ENCODE results near the gene CHD1.

Gene CHD1

DNA sequence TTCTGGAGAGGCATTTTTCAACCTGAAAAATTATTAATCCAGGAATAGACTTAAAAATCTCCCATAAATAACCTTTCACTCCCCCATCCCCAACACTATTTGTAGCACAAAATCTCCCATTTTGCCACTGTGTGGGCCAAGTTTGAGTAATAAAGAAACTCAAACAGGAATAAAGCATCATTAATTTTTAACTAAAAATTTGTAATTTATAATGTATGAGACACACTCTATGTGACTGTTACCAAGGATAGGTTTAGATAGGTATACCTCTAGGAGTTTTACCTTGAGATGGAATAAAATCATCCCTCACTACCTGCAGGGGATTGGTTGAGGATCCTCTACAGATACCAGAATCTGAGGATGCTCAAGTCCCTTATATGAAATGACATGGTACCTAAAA is 30.1 kb downstream of the CHD1 start:
- TF ChIP-seq, protein P1, sequence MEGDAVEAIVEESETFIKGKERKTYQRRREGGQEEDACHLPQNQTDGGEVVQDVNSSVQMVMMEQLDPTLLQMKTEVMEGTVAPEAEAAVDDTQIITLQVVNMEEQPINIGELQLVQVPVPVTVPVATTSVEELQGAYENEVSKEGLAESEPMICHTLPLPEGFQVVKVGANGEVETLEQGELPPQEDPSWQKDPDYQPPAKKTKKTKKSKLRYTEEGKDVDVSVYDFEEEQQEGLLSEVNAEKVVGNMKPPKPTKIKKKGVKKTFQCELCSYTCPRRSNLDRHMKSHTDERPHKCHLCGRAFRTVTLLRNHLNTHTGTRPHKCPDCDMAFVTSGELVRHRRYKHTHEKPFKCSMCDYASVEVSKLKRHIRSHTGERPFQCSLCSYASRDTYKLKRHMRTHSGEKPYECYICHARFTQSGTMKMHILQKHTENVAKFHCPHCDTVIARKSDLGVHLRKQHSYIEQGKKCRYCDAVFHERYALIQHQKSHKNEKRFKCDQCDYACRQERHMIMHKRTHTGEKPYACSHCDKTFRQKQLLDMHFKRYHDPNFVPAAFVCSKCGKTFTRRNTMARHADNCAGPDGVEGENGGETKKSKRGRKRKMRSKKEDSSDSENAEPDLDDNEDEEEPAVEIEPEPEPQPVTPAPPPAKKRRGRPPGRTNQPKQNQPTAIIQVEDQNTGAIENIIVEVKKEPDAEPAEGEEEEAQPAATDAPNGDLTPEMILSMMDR (conservative IDR thresholded peaks at IDR 0.05; ENCODE audit: low read depth, low read length), result no peak
- no peak overlapping the region for H3K4me3 ChIP-seq (IDR thresholded peaks at IDR 0.05; ENCODE audit: insufficient read depth, low read depth, low read length)
- no peaks in the 10 kb centered on the region for H4K20me1 ChIP-seq (ENCODE audit: insufficient read depth)
- H3K9ac ChIP-seq, result no peak overlapping the region
- H3K4me2 ChIP-seq, result no peak overlapping the region
- H2AFZ ChIP-seq (ENCODE audit: low read depth), result no peak overlapping the region
- H3K4me1 ChIP-seq (ENCODE audit: low read depth, poor library complexity, severe bottlenecking), result peaks cover 8% of the 10 kb centered on the region
- H3K79me2 ChIP-seq (ENCODE audit: insufficient read depth, low read depth), result peaks cover 11% of the 10 kb centered on the region; the same call in 1 of the 2 replicates
- no peak overlapping the region for H3K27ac ChIP-seq
- H3K36me3 ChIP-seq (ENCODE audit: insufficient read depth), result peaks cover 14% of the 10 kb centered on the region; the same call in 1 of the 2 replicates
- H3K27me3 ChIP-seq (ENCODE audit: insufficient read depth, low read depth), result no peaks in the 10 kb centered on the region

DNA sequence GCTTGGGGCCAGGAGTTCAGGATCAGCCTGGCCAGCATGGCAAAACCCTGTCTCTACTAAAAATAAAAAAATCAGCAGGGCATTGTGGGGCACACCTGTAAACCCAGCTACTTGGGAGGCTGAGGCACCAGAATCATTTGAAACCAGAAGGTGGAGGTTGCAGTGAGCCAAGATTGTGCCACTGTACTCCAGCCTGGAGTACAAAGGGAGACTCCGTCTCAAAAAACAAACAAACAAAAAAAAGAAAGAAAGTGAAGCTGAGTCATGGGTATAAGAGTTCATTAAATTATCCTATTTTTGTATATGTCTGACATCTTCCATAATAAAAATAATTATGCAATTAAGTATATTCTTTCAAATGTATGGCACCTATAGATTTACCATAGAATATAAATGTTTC is 37.2 kb downstream of the CHD1 start:
- H2AFZ ChIP-seq (ENCODE audit: low read depth), result no peak overlapping the region
- H3K36me3 ChIP-seq (ENCODE audit: insufficient read depth), result peaks cover 32% of the 10 kb centered on the region
- no peaks in the 10 kb centered on the region for H3K79me2 ChIP-seq (ENCODE audit: insufficient read depth, low read depth)
- H3K4me3 ChIP-seq (IDR thresholded peaks at IDR 0.05; ENCODE audit: insufficient read depth, low read depth, low read length), result no peak overlapping the region
- no peak overlapping the region for H3K27ac ChIP-seq
- no peaks in the 10 kb centered on the region for H3K27me3 ChIP-seq (ENCODE audit: insufficient read depth, low read depth)
- TF ChIP-seq, protein P1 (conservative IDR thresholded peaks at IDR 0.05; ENCODE audit: low read depth, low read length), result no peak
- H3K4me2 ChIP-seq, result no peak overlapping the region
- H3K9ac ChIP-seq, result no peak overlapping the region
- H3K4me1 ChIP-seq (ENCODE audit: low read depth, poor library complexity, severe bottlenecking), result no peaks in the 10 kb centered on the region
- H4K20me1 ChIP-seq (ENCODE audit: insufficient read depth), result no peaks in the 10 kb centered on the region

DNA sequence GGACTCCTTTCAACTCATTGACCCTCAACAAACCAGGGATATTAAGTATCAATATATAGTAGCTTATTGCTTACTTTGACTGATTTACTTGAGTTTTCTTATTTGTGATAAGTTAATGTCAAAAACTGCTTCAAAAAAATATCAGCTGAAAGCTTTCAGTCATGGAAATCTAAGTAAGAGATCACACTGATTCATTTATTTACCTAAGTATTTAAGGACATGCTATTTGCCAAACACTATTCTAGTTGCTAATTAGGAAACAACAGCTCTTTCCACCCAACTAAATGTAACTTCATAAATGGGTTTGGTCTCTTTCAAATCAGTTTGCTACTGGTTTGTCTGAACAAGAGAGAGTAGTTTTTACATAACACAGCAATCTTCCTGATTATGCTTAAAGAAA is 48.2 kb downstream of the CHD1 start:
- H3K4me3 ChIP-seq (IDR thresholded peaks at IDR 0.05; ENCODE audit: insufficient read depth, low read depth, low read length), result no peak overlapping the region
- no peaks in the 10 kb centered on the region for H3K79me2 ChIP-seq (ENCODE audit: insufficient read depth, low read depth)
- H3K4me1 ChIP-seq (ENCODE audit: low read depth, poor library complexity, severe bottlenecking), result no peaks in the 10 kb centered on the region
- no peak overlapping the region for H3K4me2 ChIP-seq
- H4K20me1 ChIP-seq (ENCODE audit: insufficient read depth), result no peaks in the 10 kb centered on the region
- TF ChIP-seq, protein P1 (conservative IDR thresholded peaks at IDR 0.05; ENCODE audit: low read depth, low read length), result no peak
- H3K27me3 ChIP-seq (ENCODE audit: insufficient read depth, low read depth), result no peaks in the 10 kb centered on the region
- no peak overlapping the region for H3K27ac ChIP-seq
- H3K9ac ChIP-seq, result no peak overlapping the region
- peaks cover 3% of the 10 kb centered on the region; the same call in 1 of the 2 replicates for H3K36me3 ChIP-seq (ENCODE audit: insufficient read depth)
- H2AFZ ChIP-seq (ENCODE audit: low read depth), result no peak overlapping the region

DNA sequence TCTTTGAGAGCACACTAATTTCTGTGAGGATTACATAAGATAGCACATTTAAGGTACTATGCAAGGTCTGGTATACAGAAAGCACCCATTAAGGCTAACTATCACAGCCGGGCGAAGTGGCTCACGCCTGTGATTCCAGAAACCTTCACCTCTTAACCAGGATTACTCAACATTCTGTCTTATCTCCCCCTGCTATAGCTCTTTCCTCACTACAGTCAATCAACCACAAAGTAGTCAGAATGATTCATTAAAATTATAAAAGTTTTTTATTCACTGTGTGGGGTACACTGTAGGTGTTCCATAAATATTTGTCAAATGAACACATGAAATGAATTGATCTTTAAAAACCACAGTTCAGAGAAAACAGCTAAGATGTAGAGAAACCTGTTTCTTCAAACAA is 48.7 kb downstream of the CHD1 start:
- Histone ChIP-seq H3K4me3 (IDR thresholded peaks at IDR 0.05; ENCODE audit: insufficient read depth, low read depth, low read length) (no peak overlapping the region), H3K9ac (no peak overlapping the region), H3K36me3 (ENCODE audit: insufficient read depth) (peaks cover 3% of the 10 kb centered on the region; the same call in 1 of the 2 replicates), H2AFZ (ENCODE audit: low read depth) (no peak overlapping the region), H3K27ac (no peak overlapping the region), H4K20me1 (ENCODE audit: insufficient read depth) (no peaks in the 10 kb centered on the region), H3K79me2 (ENCODE audit: insufficient read depth, low read depth) (no peaks in the 10 kb centered on the region), H3K27me3 (ENCODE audit: insufficient read depth, low read depth) (no peaks in the 10 kb centered on the region), H3K4me2 (no peak overlapping the region), H3K4me1 (ENCODE audit: low read depth, poor library complexity, severe bottlenecking) (no peaks in the 10 kb centered on the region)
- TF ChIP-seq, protein P1 (conservative IDR thresholded peaks at IDR 0.05; ENCODE audit: low read depth, low read length), result no peak
